Adrenal gland (tissue), 19 donors: ENCODE results near the gene PRPF40A. TPM values are rescaled to one million over a fixed set of nuclear protein-coding genes. Genes with fewer than 3 reads are reported as not detected.
A peak's percentile ranks its signal among the peaks of the same experiment; 100 is the strongest.
"Not testable (repeated sequence)": the region's sequence is repeated elsewhere in the genome, so short reads cannot be mapped to it uniquely, and the experiment has no call there.

Experiments used
- DNase-seq, 7 donors: peaks; one replicate each; pipeline ENCODE4 v3.0.0-alpha.2; 2019 to 2020
- H3K27ac ChIP-seq, 5 donors: fragments of 200-600 bp; sonication (generic) in 4 of 5; 1 replicate in 3 of 5; 2 replicates in 2 of 5; pipeline versions ENCODE4 v1.5.1 to v1.8.0; 2016 to 2020; ENCODE audit warnings: mild to moderate bottlenecking in 1 of 5
- H3K27me3 ChIP-seq: fragments of 200-600 bp; 2 replicates; pipeline ENCODE4 v1.8.0; 2021
- H3K36me3 ChIP-seq, 2 donors: fragments of 200-600 bp; replicated peaks in 1 of 2; 1 replicate in 1 of 2; 2 replicates in 1 of 2; pipeline versions ENCODE4 v1.5.1 to v1.8.0; 2018 to 2022
- H3K4me1 ChIP-seq, 2 donors: fragments of 200-600 bp; replicated peaks in 1 of 2; 1 replicate in 1 of 2; 2 replicates in 1 of 2; pipeline versions ENCODE4 v1.5.1 to v1.8.0; 2018 to 2021
- H3K4me3 ChIP-seq, 4 donors: fragments of 200-600 bp; sonication (generic) in 3 of 4; one replicate each; pipeline ENCODE4 v1.5.1; 2016 to 2018
- H3K9me3 ChIP-seq, 3 donors: fragments of 200-600 bp; sonication (generic) in 1 of 3; replicated peaks in 1 of 3; 1 replicate in 2 of 3; 2 replicates in 1 of 3; pipeline versions ENCODE4 v1.5.1 to v1.8.0; 2016 to 2021
- CTCF ChIP-seq, 6 experiments: fragments of 450-650 bp in 4 of 6; fragments of 200-600 bp in 2 of 6; sonication (generic) in 1 of 6; IDR thresholded peaks; 1 replicate in 5 of 6; 2 replicates in 1 of 6; pipeline versions ENCODE4 v1.5.1 to v1.8.0; 2016 to 2021; ENCODE audit warnings: antibody characterized with exemption in 6 of 6, mild to moderate bottlenecking in 2 of 6, moderate library complexity in 1 of 6
- POLR2A ChIP-seq, 2 donors: fragments of 450-650 bp; IDR thresholded peaks; one replicate each; pipeline ENCODE4 v1.6.1; 2017; ENCODE audit warnings: antibody characterized with exemption in 2 of 2, mild to moderate bottlenecking in 2 of 2, moderate library complexity in 1 of 2
- WGBS, 4 donors: extraction: QIAGEN DNeasy Blood & Tissue Kit in 2 of 4; methylation state at CpG; one replicate each; pipeline versions ENCODE4 v1.1.5 to v1.1.7; 2013 to 2017; 5-methylcytosine and 5-hydroxymethylcytosine counted together
- intact Hi-C, 2 donors: fragments of 100-400 bp; cut with DNase I; formaldehyde crosslinking; loops; one replicate each; pipeline versions ENCODE4 v1.14.1 to v1.15.0; 2022 to 2023
- long read RNA-seq, 10 donors: library from polyadenylated mRNA in 3 of 10; unstranded in 2 of 10; stranded (forward) in 1 of 10; transcript quantifications; one replicate each; pipeline ENCODE4 v2.0.0 and lab custom pipeline, GENCODE V29; 2021 to 2026
- polyA plus RNA-seq, 3 donors: library from polyadenylated mRNA; stranded (reverse); fragments of 200-250 nt in 2 of 3; fragments of 350-450 nt in 1 of 3; fragmentation: Illumina TruSeq in 1 of 3; extraction: RNeasy Lipid Tissue Mini Kit (QIAGEN cat#74804) in 1 of 3; gene quantifications; one replicate each; pipeline ENCODE4 v1.2.3, GENCODE V29; 2013 to 2014
- total RNA-seq, 9 donors: library from RNA; depleted of rRNA in 4 of 9; stranded (reverse); fragments of >200 nt in 4 of 9; fragments of 120-200 nt in 1 of 9; fragmentation: NEBNext Ultra II Directional in 1 of 9; extraction: Animal tissue kit (Norgen Biotek cat#: 25700) in 1 of 9; gene quantifications; one replicate each; pipeline versions ENCODE4 v1.1.0 to v1.2.4, GENCODE V29; 2013 to 2023
- donor health status: healthy with polysubstance abuse.
- donor health status: Bipolar disorder and iron deficiency.
- donor health status: DM: yes; HTN: yes; CAD: no.
- donor health status: DM: no; HTN: no; CAD: no.
- donor health status: DM: no; HTN: no; CAD: no.
- donor health status: DM: yes; HTN: yes; CAD: no.

The PRPF40A gene
- 100 to 1,000 TPM in 1 of 9 donors, 10 to 100 TPM in 8; 45.3 to 133 (median 75.4) TPM for total RNA-seq
- polyA plus RNA-seq, result 10 to 100 TPM; 15.6 to 83.0 (median 17.9) TPM
- long read RNA-seq, donor 1, partial matches to known transcripts, result 6 of 30 reads
- long read RNA-seq, donor 1, other reads (novel, unspliced or antisense), result 22 of 30 reads
- long read RNA-seq, donor 2, partial matches to known transcripts, result 8 of 8 reads
- long read RNA-seq, donor 2, other reads (novel, unspliced or antisense), result 0 of 8 reads
- long read RNA-seq, donor 3, partial matches to known transcripts, result 10 of 11 reads
- long read RNA-seq, donor 3, other reads (novel, unspliced or antisense), result 0 of 11 reads
- long read RNA-seq, donor 4, partial matches to known transcripts, result 38 of 55 reads
- long read RNA-seq, donor 4, other reads (novel, unspliced or antisense), result 17 of 55 reads
- long read RNA-seq, donor 5, full-length matches to known transcripts, result 1 of 64 reads
- long read RNA-seq, donor 5, partial matches to known transcripts, result 10 of 64 reads
- long read RNA-seq, donor 5, other reads (novel, unspliced or antisense), result 53 of 64 reads
- long read RNA-seq, donor 6, partial matches to known transcripts, result 16 of 33 reads
- long read RNA-seq, donor 6, other reads (novel, unspliced or antisense), result 17 of 33 reads
- long read RNA-seq, donor 7, result 0 reads
- long read RNA-seq, donor 8, full-length matches to known transcripts, result 2 of 139 reads
- long read RNA-seq, donor 8, partial matches to known transcripts, result 137 of 139 reads
- long read RNA-seq, donor 8, other reads (novel, unspliced or antisense), result 0 of 139 reads
- long read RNA-seq, donor 9, result 0 reads
- long read RNA-seq, donor 10, partial matches to known transcripts, result 33 of 55 reads
- long read RNA-seq, donor 10, other reads (novel, unspliced or antisense), result 22 of 55 reads

DNA sequence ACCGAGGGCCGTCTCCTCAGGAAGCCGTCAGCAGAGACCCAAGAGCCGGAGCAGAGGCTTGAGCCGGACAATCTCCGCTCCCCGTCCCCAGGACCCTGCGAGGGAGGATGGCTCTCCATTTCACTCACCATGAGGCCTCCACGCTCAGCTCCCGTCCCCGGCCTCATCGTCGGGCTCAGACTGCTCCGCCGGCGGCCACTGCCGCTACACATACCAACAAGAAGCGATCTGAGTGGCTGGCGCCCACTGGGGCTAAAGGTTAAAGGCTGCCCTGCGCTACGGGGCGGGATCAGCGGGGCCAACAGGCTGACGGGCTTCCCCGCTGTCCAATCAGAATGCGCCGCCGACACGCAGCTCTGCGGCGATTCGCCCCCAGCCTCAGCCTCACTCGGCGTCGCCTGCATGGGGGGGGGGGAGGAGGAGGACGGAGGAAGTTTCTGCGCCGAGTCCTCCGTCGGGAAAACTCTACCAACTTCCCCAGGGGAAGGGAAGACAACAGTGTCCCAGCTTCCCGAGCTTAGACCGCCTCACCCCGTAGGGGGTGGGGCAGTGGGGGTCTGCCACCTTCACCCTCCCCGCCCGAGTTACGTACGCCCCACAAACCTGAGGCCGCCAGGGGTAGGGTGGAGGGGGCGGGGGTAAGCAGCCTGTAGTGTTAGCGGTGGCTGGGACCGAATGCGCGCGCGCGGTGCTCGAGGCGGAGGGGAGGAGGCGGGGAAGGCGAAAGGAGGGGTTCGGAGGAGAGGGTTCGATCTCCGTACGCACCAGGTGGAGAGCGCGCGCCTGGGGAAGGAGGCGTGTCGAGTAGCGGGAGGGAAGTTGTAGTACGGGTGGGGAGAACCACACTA, at the start of gene PRPF40A:
PRPF40A (minus strand) TSS at position 234 of the 848 bp plus-strand sequence; CDS start at position 212, 22 bp downstream.
- intact Hi-C loops, result no loop called here
- H3K4me1 ChIP-seq, result peaks cover 0 to 41% of the 10 kb centered on the region in 2 donors
- no peaks in the 10 kb centered on the region for H3K27me3 ChIP-seq

DNA sequence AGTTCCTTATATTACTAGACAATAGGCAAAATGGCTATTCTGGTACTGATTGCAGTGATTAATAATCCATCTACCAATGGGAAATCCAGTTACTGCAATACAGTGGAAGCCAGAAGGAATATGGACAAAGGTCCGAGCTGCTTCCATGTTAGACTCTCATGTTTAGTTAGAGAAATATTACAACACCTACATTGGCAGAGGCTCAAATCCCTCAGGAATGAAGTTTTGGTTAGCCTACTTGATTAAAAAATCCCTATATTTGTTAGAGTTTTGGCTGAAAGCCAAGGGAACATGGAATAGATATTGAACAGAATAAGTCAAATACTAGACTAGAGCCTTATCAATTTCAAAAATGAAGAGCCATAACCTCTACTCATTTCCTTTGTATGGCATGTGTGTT, 49.7 kb upstream of the PRPF40A start:
- WGBS, 4 donors, result 90 to 96% (median 94%) methylated on average over 1 of the region's 1 CpG
- TF ChIP-seq POLR2A (IDR thresholded peaks at IDR 0.05), result no peak
- TF ChIP-seq CTCF (IDR thresholded peaks at IDR 0.05), result no peak
- no peaks in the 10 kb centered on the region for H3K9me3 ChIP-seq
- intact Hi-C loops, result no loop called here
- no peaks in the 10 kb centered on the region for H3K27me3 ChIP-seq
- no peak for DNase-seq
- H3K4me3 ChIP-seq, result no peak overlapping the region
- no peaks in the 10 kb centered on the region for H3K36me3 ChIP-seq
- H3K4me1 ChIP-seq, result no peaks in the 10 kb centered on the region
- no peak overlapping the region for H3K27ac ChIP-seq

More for the DNA sequence above, at the start of gene PRPF40A:
- peak within 1 kb of the TSS; percentile 96 to 98 (median 98) for H3K27ac ChIP-seq
- H3K36me3 ChIP-seq, result no peaks in the 10 kb centered on the region
- H3K9me3 ChIP-seq, result no peaks in the 10 kb centered on the region
- 0 to 1% (median 0%) methylated on average over 34 to 71 of the region's 71 CpGs for WGBS, 4 donors
- peak; percentile 99 to 100 (median 99) for DNase-seq
- TF ChIP-seq POLR2A (IDR thresholded peaks at IDR 0.05) (peak; percentile 58 to 91), CTCF (IDR thresholded peaks at IDR 0.05) (peak in 2 of 6 experiments; percentile 24 to 25)
- H3K4me3 ChIP-seq, result peak within 1 kb of the TSS; percentile 96 to 99 (median 97)

GRCh38 chr2:152763651-152764050, 46.4 kb upstream of the PRPF40A start:
- intact Hi-C loops, result no loop called here
- Histone ChIP-seq H3K27me3 (no peaks in the 10 kb centered on the region), H3K4me1 (no peaks in the 10 kb centered on the region), H3K27ac (no peak overlapping the region), H3K9me3 (no peaks in the 10 kb centered on the region), H3K36me3 (no peaks in the 10 kb centered on the region), H3K4me3 (no peak overlapping the region)
- 83 to 96% (median 90%) methylated on average over 1 of the region's 1 CpG for WGBS, 4 donors
- TF ChIP-seq POLR2A (IDR thresholded peaks at IDR 0.05), result no peak
- TF ChIP-seq CTCF (IDR thresholded peaks at IDR 0.05), result no peak
- DNase-seq, result no peak

GRCh38 chr2:152763208-152763607, 45.9 kb upstream of the PRPF40A start:
- DNase-seq, H3K4me1 ChIP-seq, H3K27me3 ChIP-seq, H3K4me3 ChIP-seq, intact Hi-C loops, H3K9me3 ChIP-seq, H3K27ac ChIP-seq, H3K36me3 ChIP-seq: not testable (repeated sequence)
- WGBS, 4 donors, result 84 to 94% (median 91%) methylated on average over 4 of the region's 4 CpGs
